ENCODE measurements around the gene MORF4L2.

DNA sequence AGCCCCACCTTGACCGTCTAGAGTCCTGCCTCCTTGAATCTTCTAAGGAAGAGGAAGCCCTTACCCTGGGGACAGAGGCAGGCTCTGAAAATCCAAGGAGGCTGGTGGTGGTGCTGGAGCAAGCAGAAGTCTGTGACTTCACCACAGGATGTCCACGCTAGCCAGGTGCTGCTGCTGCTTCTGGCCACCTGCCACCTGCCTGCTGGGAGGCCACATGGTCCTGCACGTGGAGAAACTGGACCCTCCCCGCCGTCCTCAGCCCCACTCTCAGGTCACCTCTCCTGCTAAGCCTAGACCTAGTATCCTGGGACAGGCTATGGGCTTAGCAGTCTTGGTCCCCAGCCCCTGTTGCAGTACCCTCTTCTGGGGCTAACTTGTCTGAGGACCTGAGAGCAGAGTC lies 40.0 kb upstream of the MORF4L2 start:
- TF ChIP-seq CTCF (conservative IDR thresholded peaks at IDR 0.05; ENCODE audit: low read length) (no peak), EZH2phosphoT487 (IDR thresholded peaks at IDR 0.05; ENCODE audit: borderline replicate concordance, low read depth, low read length) (no peak)

Measured in OCI-LY7 (cell line).